ENCODE data around the gene ERF.
A peak's percentile ranks its signal among the peaks of the same experiment; 100 is the strongest.

The ERF gene

GRCh38 chr19:42254850-42255765 lies at the start of gene ERF:
TSS of gene ERF (minus strand) at chr19:42255128. CDS start at chr19:42254999, 129 bp downstream.
- peak; percentile 90 for DNase-seq (ENCODE audit: low spot score)

- no peak for DNase-seq (ENCODE audit: low spot score)
These were observed 48.9 kb upstream of the ERF start for GRCh38 chr19:42303876-42304275.

GRCh38 chr19:42303101-42303464 lies 48.2 kb upstream of the ERF start:
- DNase-seq (ENCODE audit: low spot score): no peak

- DNase-seq (ENCODE audit: low spot score): peak; percentile 52
These were observed 46.8 kb upstream of the ERF start, which contains the start of gene PRR19 for GRCh38 chr19:42301646-42302203. TSS of gene PRR19 (plus strand) at chr19:42302132. CDS start at chr19:42309585, 7,453 bp downstream.

- no peak for DNase-seq (ENCODE audit: low spot score)
These were observed 42.1 kb upstream of the ERF start for GRCh38 chr19:42297039-42297438.

GRCh38 chr19:42295831-42296525 lies 41.0 kb upstream of the ERF start:
- peak; percentile 87 for DNase-seq (ENCODE audit: low spot score)

GRCh38 chr19:42295342-42295741 lies 40.4 kb upstream of the ERF start:
- DNase-seq (ENCODE audit: low spot score): no peak

- DNase-seq (ENCODE audit: low spot score): no peak
These were observed 39.7 kb upstream of the ERF start for GRCh38 chr19:42294471-42295137.

GRCh38 chr19:42293948-42294347 lies 39.0 kb upstream of the ERF start:
- no peak for DNase-seq (ENCODE audit: low spot score)

- DNase-seq (ENCODE audit: low spot score): peak; percentile 62
These were observed 38.6 kb upstream of the ERF start for GRCh38 chr19:42293540-42293939.

GRCh38 chr19:42292963-42293362 lies 38.0 kb upstream of the ERF start:
- DNase-seq (ENCODE audit: low spot score): no peak

GRCh38 chr19:42292042-42292960 lies 37.4 kb upstream of the ERF start:
- DNase-seq (ENCODE audit: low spot score): no peak

GRCh38 chr19:42291435-42291810 lies 36.5 kb upstream of the ERF start:
- DNase-seq (ENCODE audit: low spot score): peak; percentile 53

GRCh38 chr19:42290523-42291434 lies 35.9 kb upstream of the ERF start:
- peak; percentile 46 for DNase-seq (ENCODE audit: low spot score)

GRCh38 chr19:42290136-42290522 lies 35.2 kb upstream of the ERF start:
- DNase-seq (ENCODE audit: low spot score): no peak

GRCh38 chr19:42289556-42290041 lies 34.7 kb upstream of the ERF start:
- no peak for DNase-seq (ENCODE audit: low spot score)

GRCh38 chr19:42288881-42289555 lies 34.1 kb upstream of the ERF start:
- DNase-seq (ENCODE audit: low spot score): no peak

GRCh38 chr19:42288387-42288786 lies 33.5 kb upstream of the ERF start:
- no peak for DNase-seq (ENCODE audit: low spot score)

- DNase-seq (ENCODE audit: low spot score): no peak
These were observed 32.8 kb upstream of the ERF start for GRCh38 chr19:42287827-42288107.
